Measurements from ENCODE around the gene FAM184A.
"Not testable (repeated sequence)": the region's sequence is repeated elsewhere in the genome, so short reads cannot be mapped to it uniquely, and the experiment has no call there.

The FAM184A gene

GRCh38 chr6:119052987-119053386 is 25.5 kb downstream of the FAM184A start:
- DNase-seq (ENCODE audit: low read depth), result no peak

GRCh38 chr6:119052292-119052889 is 26.1 kb downstream of the FAM184A start:
- no peak for DNase-seq (ENCODE audit: low read depth)

- DNase-seq (ENCODE audit: low read depth), result no peak
These were observed 34.2 kb downstream of the FAM184A start for GRCh38 chr6:119044255-119044654.

GRCh38 chr6:119043783-119044182 is 34.7 kb downstream of the FAM184A start:
- DNase-seq (ENCODE audit: low read depth), result no peak

DNA sequence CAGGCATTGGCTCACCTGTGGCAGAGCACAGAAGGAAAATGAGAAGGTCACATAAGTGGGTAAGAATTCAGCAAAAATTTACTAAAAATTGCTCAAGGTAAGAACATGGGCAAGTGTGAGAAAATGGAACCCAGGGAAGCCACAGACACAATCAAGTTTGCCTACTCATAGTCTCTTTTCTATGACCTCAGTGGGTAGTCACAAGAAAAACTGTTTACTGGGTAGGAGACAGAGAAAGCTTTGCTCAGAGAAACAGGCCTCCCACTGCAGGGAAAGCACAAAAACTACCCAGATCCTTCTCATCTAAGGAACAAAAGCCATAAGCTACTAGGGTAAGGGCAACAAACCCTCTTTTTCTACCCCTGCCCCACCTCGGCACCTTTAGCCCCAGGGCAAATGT is 35.2 kb downstream of the FAM184A start:
- no peak for DNase-seq (ENCODE audit: low read depth)

GRCh38 chr6:119040636-119041035 is 37.8 kb downstream of the FAM184A start:
- DNase-seq (ENCODE audit: low read depth), result no peak

DNA sequence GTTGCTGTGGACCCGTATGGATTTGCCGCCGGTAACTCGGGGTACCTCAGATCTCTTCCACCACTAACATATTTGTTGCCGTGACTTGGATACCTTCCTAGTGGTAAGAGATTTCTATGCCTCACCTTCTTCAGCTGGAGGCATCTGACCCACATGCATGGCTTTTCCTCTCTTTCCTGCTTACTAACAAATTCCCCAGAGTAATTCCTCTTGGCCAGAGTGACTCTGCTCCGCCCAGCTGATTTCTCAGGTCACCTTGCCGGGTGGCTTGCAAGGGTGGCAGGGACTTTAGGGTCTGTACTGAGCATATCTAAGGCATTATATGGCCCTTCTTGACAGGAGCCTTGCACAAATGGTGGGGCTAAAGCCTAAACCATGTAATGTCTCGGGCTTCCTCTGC is 38.2 kb downstream of the FAM184A start:
- DNase-seq (ENCODE audit: low read depth), result no peak

DNA sequence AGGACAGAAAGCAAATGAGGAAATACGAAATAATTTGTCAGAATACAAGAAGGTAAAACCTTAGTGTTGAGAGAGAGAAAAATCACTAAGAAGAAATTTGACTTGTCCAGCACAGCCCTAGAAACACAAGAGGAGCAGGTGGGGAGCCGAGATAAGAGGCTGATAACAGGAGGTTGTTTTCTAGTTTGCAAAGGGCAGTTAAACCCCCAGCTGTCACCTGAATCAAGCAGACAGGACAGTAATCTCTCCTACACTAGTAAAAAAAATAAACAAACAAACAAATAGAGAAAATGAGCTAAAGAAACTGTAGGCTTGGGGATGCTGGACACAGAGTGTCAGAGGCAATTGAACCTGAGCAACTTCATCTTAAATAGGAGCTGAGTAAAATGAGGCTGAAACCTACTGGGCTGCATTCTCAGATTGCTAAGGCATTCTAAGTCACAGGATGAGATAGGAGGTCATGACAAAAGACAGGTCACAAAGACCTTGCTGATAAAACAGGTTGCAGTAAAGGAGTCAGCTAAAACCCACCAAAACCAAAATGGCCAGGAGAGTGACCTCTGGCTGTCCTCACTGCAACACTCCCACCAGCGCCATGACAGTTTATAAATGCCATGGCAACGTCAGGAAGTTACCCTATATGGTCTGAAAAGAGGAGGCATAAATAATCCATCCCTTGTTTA is 40.4 kb downstream of the FAM184A start:
- DNase-seq (ENCODE audit: low read depth), result no peak

DNA sequence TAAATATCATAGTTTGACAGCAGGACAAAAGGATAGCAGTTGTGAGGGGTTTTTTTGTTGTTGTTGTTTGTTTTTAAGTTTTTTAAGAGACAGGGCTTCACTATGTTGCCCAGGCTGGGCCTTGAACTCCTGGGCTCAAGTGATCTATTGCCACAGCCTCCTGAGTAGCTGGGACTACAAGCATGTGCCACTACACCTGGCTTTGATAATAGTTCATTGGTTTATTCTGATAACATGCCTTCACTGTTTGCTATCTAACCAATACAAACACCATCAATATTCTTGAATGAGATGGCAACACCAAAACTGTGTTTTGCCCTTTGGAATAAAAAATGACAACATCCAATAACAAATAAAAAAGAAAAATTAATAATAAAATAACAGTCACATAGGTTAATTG is 41.2 kb downstream of the FAM184A start:
- no peak for DNase-seq (ENCODE audit: low read depth)

DNA sequence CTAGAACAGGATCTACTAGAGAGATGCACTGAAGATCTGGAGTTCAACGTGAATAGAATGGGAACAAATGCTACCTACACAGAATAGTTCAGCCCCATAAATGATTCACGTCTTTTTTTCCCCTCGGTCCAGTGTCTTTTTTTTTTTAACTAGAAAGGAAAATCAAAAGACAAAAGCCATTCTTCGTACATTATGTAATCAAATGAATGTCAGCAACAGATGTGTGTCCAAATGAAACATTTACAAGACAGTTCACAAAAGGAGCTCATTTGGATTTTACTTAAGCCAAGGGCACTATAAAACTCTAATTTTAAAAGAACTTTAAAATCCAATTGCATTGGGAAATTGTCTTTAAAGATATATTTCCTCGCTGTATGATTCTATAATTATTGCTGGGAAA is 42.4 kb downstream of the FAM184A start:
- no peak for DNase-seq (ENCODE audit: low read depth)

DNA sequence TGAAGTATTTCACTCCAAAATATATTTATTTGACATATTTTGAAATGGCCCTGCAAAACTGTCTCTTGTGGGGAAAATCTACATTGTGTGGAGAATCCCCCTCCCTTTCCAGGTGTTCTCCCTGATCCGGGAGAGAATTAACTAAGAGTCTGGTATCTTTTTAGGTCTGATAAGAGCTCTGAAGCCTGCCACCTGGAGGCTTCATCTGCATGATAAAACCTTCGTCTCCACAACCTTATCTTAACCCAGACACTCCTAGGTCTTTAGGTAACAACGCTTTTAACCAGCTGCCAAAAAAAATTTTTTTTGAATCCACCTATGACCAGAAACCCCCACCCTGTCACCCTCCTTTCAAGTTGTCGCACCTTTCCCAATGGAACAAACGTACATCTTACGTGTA is 43.0 kb downstream of the FAM184A start:
- no peak for DNase-seq (ENCODE audit: low read depth)

- DNase-seq (ENCODE audit: low read depth), result no peak
These were observed 43.5 kb downstream of the FAM184A start for GRCh38 chr6:119034827-119035458.

DNA sequence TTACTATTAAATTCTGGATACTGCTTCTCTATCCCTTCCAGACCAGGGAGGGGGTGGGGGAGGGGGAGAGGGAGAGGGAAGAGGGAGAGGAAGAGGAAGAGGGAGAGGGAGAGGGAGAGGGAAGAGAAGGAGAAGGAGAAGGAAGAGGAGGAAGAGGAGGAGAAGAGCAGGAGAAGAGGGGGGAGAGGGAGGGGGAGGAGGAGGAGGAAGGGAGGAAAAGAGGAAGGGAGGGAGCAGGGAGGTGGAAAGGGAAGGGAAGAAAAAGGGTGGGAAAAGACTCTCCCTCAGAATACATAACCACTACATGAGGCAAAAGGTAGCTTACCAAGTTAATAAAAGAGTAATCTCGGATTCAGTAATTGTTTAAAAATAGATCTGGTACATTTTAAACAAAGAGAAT is 46.0 kb downstream of the FAM184A start:
- no peak for DNase-seq (ENCODE audit: low read depth)

- no peak for DNase-seq (ENCODE audit: low read depth)
These were observed 47.7 kb downstream of the FAM184A start for GRCh38 chr6:119030759-119031158.

- no peak for DNase-seq (ENCODE audit: low read depth)
These were observed 50.4 kb downstream of the FAM184A start for GRCh38 chr6:119028091-119028490.

- DNase-seq (ENCODE audit: low read depth), result no peak
These were observed 51.0 kb downstream of the FAM184A start for GRCh38 chr6:119027465-119027864.

- DNase-seq (ENCODE audit: low read depth), result no peak
These were observed 51.6 kb downstream of the FAM184A start for GRCh38 chr6:119026822-119027221.

GRCh38 chr6:119025793-119026192 is 52.7 kb downstream of the FAM184A start:
- no peak for DNase-seq (ENCODE audit: low read depth)

GRCh38 chr6:119024111-119024510 is 54.4 kb downstream of the FAM184A start:
- no peak for DNase-seq (ENCODE audit: low read depth)

- no peak for DNase-seq (ENCODE audit: low read depth)
These were observed 55.7 kb downstream of the FAM184A start for GRCh38 chr6:119022796-119023195.

DNA sequence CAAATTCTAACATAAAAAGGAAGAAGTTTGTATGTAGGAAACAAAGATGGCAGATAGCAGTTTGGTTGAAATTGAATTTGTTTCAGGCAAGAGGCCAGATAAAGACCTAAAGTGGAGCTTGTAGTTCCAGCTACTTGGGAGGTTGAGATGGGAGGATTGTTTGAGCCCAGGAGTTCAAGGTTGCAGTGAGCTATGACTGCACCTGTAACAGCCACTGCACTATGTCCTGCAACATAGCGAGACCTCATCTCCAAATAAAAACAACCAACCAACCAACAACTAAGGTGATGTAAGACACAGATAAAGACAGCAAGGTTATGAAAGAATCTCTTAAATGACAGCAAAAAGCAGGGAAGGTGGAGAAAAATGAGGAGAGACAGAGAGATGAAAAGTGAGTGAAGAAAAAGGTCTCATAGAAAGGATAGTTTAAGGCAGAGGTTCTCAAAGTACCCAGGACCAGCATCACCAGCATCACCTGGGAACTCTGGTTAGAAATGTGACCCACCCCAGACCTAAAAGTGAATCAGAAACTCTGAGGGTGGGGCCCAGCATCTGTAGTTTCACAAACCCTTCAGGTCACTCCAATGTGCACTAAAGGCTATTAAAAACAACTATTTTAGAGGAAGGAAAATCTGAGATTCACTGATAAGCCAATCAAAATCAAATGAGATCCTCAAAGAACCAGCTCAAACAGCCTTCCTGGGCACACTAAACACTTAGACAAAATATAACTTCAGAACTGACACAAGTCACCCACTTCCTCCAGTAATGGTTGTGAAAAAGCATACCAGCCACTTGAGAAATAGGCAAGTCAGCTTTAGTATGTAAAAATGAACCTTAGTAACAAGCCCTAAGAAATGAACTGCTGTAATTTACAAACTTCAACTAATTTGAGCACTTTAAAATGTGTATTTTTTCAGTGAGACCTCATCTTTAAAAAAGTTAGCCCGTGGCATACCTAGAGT is 57.6 kb downstream of the FAM184A start:
- no peak for DNase-seq (ENCODE audit: low read depth)

GRCh38 chr6:119015165-119015564 is 63.3 kb downstream of the FAM184A start:
- not testable (repeated sequence) for DNase-seq (ENCODE audit: low read depth)

Measured in stimulated activated CD8-positive, alpha-beta memory T cell treated with anti-CD3 and anti-CD28 coated beads, Interleukin-4, amount 100 ng/mL, for 24 hours (primary cell).